SK-N-SH treated with all-trans-retinoic acid at 6 μM for 48 hours (cell line): Measurements from ENCODE around the gene BARHL1.

Source experiments
- CREB5 ChIP-seq: fragments of 250-450 bp; sonication (Bioruptor Pico); IDR thresholded peaks from 2 replicates; pipeline ENCODE4 v1.5.1; 2020; ENCODE audit warnings: low read depth, mild to moderate bottlenecking, moderate library complexity
- ISL1 ChIP-seq: fragments of 250-450 bp; sonication (Bioruptor Pico); IDR thresholded peaks from 2 replicates; pipeline ENCODE4 v2.1.2; 2022; ENCODE audit warnings: mild to moderate bottlenecking, moderate library complexity
- RARB ChIP-seq: fragments of 250-450 bp; sonication (Bioruptor Pico); IDR thresholded peaks from 2 replicates; pipeline ENCODE4 v1.8.0; 2021; ENCODE audit warnings: mild to moderate bottlenecking, moderate library complexity
- TCF4 ChIP-seq: fragments of 250-450 bp; sonication (Bioruptor Pico); IDR thresholded peaks from 2 replicates; pipeline ENCODE4 v1.8.0; 2021; ENCODE audit warnings: mild to moderate bottlenecking, moderate library complexity, borderline replicate concordance
- ZNF565 ChIP-seq: fragments of 450-650 bp; formaldehyde crosslinking; conservative IDR thresholded peaks from 2 replicates; pipeline ENCODE4 v1.5.0; 2020; ENCODE audit warnings: low read depth, mild to moderate bottlenecking, moderate library complexity
- ZNF70 ChIP-seq: fragments of 450-650 bp; formaldehyde crosslinking; IDR thresholded peaks from 2 replicates; pipeline ENCODE4 v1.5.0; 2020; ENCODE audit warnings: mild to moderate bottlenecking, moderate library complexity
- TF ChIP-seq, protein P1 (sequence below): fragments of 250-450 bp; sonication (Bioruptor Pico); IDR thresholded peaks from 2 replicates; pipeline ENCODE4 v1.8.0; 2020; ENCODE audit warnings: mild to moderate bottlenecking, moderate library complexity, borderline replicate concordance
- TF ChIP-seq, protein P2 (sequence below): fragments of 250-450 bp; sonication (Bioruptor Pico); IDR thresholded peaks from 2 replicates; pipeline ENCODE4 v1.5.1; 2021; ENCODE audit warnings: mild to moderate bottlenecking, moderate library complexity

GRCh38 chr9:132534832-132535231 lies 47.6 kb upstream of the BARHL1 start:
- TF ChIP-seq TCF4 (no peak), ZNF70 (CRISPR knock-in tag) (no peak), ZNF565 (no peak), RARB (no peak), CREB5 (no peak), ISL1 (no peak)
- TF ChIP-seq, protein P1, sequence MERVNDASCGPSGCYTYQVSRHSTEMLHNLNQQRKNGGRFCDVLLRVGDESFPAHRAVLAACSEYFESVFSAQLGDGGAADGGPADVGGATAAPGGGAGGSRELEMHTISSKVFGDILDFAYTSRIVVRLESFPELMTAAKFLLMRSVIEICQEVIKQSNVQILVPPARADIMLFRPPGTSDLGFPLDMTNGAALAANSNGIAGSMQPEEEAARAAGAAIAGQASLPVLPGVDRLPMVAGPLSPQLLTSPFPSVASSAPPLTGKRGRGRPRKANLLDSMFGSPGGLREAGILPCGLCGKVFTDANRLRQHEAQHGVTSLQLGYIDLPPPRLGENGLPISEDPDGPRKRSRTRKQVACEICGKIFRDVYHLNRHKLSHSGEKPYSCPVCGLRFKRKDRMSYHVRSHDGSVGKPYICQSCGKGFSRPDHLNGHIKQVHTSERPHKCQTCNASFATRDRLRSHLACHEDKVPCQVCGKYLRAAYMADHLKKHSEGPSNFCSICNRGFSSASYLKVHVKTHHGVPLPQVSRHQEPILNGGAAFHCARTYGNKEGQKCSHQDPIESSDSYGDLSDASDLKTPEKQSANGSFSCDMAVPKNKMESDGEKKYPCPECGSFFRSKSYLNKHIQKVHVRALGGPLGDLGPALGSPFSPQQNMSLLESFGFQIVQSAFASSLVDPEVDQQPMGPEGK: no peak
- TF ChIP-seq, protein P2, sequence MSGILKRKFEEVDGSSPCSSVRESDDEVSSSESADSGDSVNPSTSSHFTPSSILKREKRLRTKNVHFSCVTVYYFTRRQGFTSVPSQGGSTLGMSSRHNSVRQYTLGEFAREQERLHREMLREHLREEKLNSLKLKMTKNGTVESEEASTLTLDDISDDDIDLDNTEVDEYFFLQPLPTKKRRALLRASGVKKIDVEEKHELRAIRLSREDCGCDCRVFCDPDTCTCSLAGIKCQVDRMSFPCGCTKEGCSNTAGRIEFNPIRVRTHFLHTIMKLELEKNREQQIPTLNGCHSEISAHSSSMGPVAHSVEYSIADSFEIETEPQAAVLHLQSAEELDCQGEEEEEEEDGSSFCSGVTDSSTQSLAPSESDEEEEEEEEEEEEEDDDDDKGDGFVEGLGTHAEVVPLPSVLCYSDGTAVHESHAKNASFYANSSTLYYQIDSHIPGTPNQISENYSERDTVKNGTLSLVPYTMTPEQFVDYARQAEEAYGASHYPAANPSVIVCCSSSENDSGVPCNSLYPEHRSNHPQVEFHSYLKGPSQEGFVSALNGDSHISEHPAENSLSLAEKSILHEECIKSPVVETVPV (CRISPR knock-in tag): no peak
